K562 (cell line): Measurements from ENCODE around the gene IGF2BP3. TPM values are rescaled to one million over a fixed set of nuclear protein-coding genes. Genes with fewer than 3 reads are reported as not detected.

Source experiments
- RB1 ChIP-seq: fragments of 450-650 bp; IDR thresholded peaks from 2 replicates; pipeline ENCODE4 v1.6.1; 2017; ENCODE audit warnings: low read depth, mild to moderate bottlenecking
- SIRT6 ChIP-seq: IDR thresholded peaks from one replicate; pipeline ENCODE4 v1.6.1; 2012; ENCODE audit warnings: low read depth, mild to moderate bottlenecking, control low read depth, inconsistent platforms, low read length, moderate library complexity
- ZNF316 ChIP-seq: fragments of 450-650 bp; IDR thresholded peaks from 2 replicates; pipeline ENCODE4 v1.6.1; 2016
- polyA plus RNA-seq, 8 experiments: library from polyadenylated mRNA; depleted of rRNA in 4 of 8; stranded (reverse) in 5 of 8; unstranded in 3 of 8; fragments of >200 nt; fragmentation: Nextera tagmentation in 2 of 8; fragmentation: Illumina TruSeq in 1 of 8; extraction: Ambion mirVana in 2 of 8; extraction: Trizol in 1 of 8; gene quantifications; 2 replicates each; pipeline versions ENCODE4 v1.2.1 to v1.2.3, GENCODE V29; 2011 to 2014; ENCODE audit warnings: inconsistent platforms in 1 of 8, missing spikeins in 1 of 8
- total RNA-seq, 7 experiments: library from RNA; depleted of rRNA in 6 of 7; stranded (reverse); fragments of >200 nt in 6 of 7; fragmentation: Illumina TruSeq in 2 of 7; extraction: Trizol in 2 of 7; gene quantifications; 2 replicates each; pipeline versions ENCODE4 v1.2.1 to v1.2.3, GENCODE V29; 2011 to 2021; ENCODE audit warnings: low replicate concordance in 1 of 7
- TF ChIP-seq, protein P1 (sequence below): fragments of 450-650 bp; conservative IDR thresholded peaks from 2 replicates; pipeline ENCODE4 v1.6.1; 2016; ENCODE audit warnings: missing genetic modification characterization, low read depth, mild to moderate bottlenecking, control low read depth, missing compliant biosample characterization
- TF ChIP-seq, protein P2 (sequence below): sonication (generic); formaldehyde crosslinking; IDR thresholded peaks from 2 replicates; pipeline ENCODE4 v1.8.0; 2022; ENCODE audit warnings: mild to moderate bottlenecking, missing genetic modification reagents
- TF ChIP-seq, protein P3 (sequence below), 3 experiments: fragments of 200-800 bp in 1 of 3; sonication (Bioruptor generic) in 1 of 3; sonication (generic) in 1 of 3; formaldehyde crosslinking in 1 of 3; IDR thresholded peaks; 2 replicates each; pipeline versions ENCODE4 v1.6.1 to v1.8.0; 2016 to 2022; ENCODE audit warnings: mild to moderate bottlenecking in 2 of 3, missing compliant biosample characterization in 2 of 3, missing genetic modification characterization in 2 of 3, missing genetic modification reagents in 1 of 3

IGF2BP3 gene
- total and polyA plus RNA-seq, 9 of the 15 experiments (the other 6 are each of a cell fraction or from before 2014, with no cell fraction given) = 8.4 to 88.1 (median 61.2) TPM

DNA sequence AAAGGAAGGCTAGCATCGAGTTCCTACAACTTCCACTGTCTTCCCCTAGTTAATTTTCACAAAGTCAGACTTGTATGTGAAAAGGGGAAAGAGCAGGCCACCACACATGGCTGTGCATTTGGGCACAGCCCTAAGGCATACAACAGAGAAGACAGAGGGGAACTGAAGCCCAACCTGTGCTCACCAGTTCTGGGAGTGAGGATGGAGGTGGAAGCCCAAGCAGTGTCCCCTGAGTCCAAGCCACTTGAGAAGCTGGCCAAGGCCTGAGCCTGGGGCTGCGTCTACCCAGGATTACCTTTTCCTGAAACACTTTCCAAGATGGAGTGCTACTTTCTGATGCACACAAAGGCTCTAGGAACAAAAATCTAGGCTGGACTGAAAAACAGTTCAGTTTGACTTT, 203.4 kb downstream of the IGF2BP3 start (continued):
- TF ChIP-seq, protein P1, sequence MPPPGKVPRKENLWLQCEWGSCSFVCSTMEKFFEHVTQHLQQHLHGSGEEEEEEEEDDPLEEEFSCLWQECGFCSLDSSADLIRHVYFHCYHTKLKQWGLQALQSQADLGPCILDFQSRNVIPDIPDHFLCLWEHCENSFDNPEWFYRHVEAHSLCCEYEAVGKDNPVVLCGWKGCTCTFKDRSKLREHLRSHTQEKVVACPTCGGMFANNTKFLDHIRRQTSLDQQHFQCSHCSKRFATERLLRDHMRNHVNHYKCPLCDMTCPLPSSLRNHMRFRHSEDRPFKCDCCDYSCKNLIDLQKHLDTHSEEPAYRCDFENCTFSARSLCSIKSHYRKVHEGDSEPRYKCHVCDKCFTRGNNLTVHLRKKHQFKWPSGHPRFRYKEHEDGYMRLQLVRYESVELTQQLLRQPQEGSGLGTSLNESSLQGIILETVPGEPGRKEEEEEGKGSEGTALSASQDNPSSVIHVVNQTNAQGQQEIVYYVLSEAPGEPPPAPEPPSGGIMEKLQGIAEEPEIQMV (tag) = no peak
- TF ChIP-seq, protein P2, sequence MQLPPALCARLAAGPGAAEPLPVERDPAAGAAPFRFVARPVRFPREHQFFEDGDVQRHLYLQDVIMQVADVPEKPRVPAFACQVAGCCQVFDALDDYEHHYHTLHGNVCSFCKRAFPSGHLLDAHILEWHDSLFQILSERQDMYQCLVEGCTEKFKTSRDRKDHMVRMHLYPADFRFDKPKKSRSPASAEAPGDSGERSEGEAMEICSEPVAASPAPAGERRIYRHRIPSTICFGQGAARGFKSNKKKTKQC (CRISPR knock-in tag) = no peak
- TF ChIP-seq SIRT6 = no peak
- TF ChIP-seq RB1 = no peak
- TF ChIP-seq, protein P3, sequence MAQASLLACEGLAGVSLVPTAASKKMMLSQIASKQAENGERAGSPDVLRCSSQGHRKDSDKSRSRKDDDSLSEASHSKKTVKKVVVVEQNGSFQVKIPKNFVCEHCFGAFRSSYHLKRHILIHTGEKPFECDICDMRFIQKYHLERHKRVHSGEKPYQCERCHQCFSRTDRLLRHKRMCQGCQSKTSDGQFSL (CRISPR knock-in tag; IDR thresholded peaks at IDR 0.05) = no peak
- TF ChIP-seq, protein P3 (tag; IDR thresholded peaks at IDR 0.05) = no peak
- TF ChIP-seq ZNF316 = no peak
